Peyer's patch (tissue), 4 donors: ENCODE results near the gene OSBPL3.

Experiments
- CTCF ChIP-seq, 6 experiments: fragments of 450-650 bp in 4 of 6; fragments of 200-600 bp in 2 of 6; sonication (generic) in 1 of 6; IDR thresholded peaks; one replicate each; pipeline ENCODE4 v1.5.1; 2017 to 2019; ENCODE audit warnings: antibody characterized with exemption in 6 of 6, mild to moderate bottlenecking in 3 of 6, moderate library complexity in 1 of 6
- POLR2A ChIP-seq, 2 donors: fragments of 450-650 bp; IDR thresholded peaks; one replicate each; pipeline ENCODE4 v1.5.1; 2017; ENCODE audit warnings: antibody characterized with exemption in 2 of 2, mild to moderate bottlenecking in 2 of 2, moderate library complexity in 2 of 2

- TF ChIP-seq CTCF (IDR thresholded peaks at IDR 0.05), result no peak
- no peak for TF ChIP-seq POLR2A (IDR thresholded peaks at IDR 0.05)
These were observed 24.7 kb downstream of the OSBPL3 start for GRCh38 chr7:24955313-24955712.
